Upper lobe of left lung (tissue), 4 donors: Measurements from ENCODE around the gene FAM20A.

Experiments
- CTCF ChIP-seq, 6 experiments: fragments of 450-650 bp in 4 of 6; fragments of 200-600 bp in 2 of 6; sonication (generic) in 2 of 6; IDR thresholded peaks; one replicate each; pipeline ENCODE4 v1.5.1; 2016 to 2019; ENCODE audit warnings: antibody characterized with exemption in 6 of 6
- POLR2A ChIP-seq, 4 donors: fragments of 450-650 bp; IDR thresholded peaks; one replicate each; pipeline ENCODE4 v1.5.1; 2016 to 2017; ENCODE audit warnings: antibody characterized with exemption in 4 of 4, mild to moderate bottlenecking in 2 of 4
- POLR2AphosphoS5 ChIP-seq, 2 donors: sonication (generic); formaldehyde crosslinking; IDR thresholded peaks; one replicate each; pipeline ENCODE4 v1.5.1; 2017; ENCODE audit warnings: antibody characterized with exemption in 2 of 2

- TF ChIP-seq POLR2A (IDR thresholded peaks at IDR 0.05) = no peak
- no peak for TF ChIP-seq POLR2AphosphoS5 (IDR thresholded peaks at IDR 0.05)
- TF ChIP-seq CTCF (IDR thresholded peaks at IDR 0.05) = no peak
These were observed 22.6 kb upstream of the FAM20A start for GRCh38 chr17:68623811-68624210.
